Lung microvascular endothelial cell (primary cell): ENCODE results near the gene BNIP5. TPM values are rescaled to one million over a fixed set of nuclear protein-coding genes. Genes with fewer than 3 reads are reported as not detected.

ENCODE experiments used
- DNase-seq, 2 donors: peaks; one replicate each; pipeline versions ENCODE4 v3.0.0 to v3.0.0-alpha.2; 2010; ENCODE audit warnings: low read depth in 2 of 2
- total RNA-seq: library from RNA; depleted of rRNA; stranded (reverse); fragments of >200 nt; gene quantifications from 2 replicates; pipeline ENCODE4 v1.2.1, GENCODE V29; 2014

The BNIP5 gene, protein sequence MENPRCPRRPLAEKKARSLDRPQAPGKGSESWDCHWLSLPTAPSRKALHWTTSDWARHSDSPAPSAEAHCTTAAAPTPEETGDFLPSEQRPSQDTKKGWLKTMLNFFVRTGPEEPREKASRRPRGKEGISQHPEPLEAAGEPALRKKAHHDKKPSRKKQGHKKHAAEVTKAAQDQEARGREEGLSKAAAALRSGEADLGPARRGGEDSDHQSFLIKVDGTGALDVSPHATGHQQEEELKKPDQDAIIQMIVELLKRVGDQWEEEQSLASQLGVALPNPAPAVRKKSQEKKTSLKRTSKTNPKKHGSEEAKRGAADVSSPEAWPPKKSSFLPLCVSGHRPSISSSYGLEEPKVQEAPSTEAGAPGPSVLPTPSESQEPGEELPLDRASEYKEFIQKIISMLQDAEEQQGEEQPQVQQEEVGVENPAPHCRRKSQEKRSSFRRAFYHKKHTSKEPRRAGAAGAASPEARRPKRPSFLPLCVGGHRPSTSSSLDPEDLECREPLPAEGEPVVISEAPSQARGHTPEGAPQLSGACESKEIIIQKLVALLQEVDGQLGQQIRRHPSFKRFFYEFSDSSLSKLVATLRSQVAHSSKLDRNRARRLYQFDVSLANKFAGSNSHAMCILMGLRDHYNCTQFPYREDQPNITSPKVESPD
- not detected in 2 replicates for total RNA-seq

DNA sequence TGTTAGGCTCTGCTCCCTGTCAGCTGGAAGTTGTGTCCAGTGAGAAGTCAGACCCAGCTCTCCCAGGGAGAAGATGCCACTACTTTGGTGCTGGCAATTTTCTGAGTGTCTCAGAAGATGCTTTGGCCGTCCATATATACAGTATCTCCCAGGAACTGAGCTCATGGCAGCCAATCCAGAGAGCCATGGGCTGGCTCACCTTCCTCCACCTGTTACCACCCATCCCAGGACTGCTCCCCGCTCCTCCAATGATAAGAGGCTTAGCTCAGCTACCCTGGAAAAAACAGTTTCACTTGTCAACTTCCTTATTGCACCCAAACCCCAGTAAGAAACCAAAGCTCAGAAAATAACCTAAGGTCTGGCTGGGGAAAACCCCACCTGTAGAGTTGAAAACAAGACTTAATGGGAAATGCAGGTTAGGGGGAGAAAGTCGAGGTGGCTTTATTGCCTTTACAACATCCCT is at the start of gene BNIP5:
Gene BNIP5, minus strand, starts transcription at position 110 of the 463 bp plus-strand sequence. CDS start 6,198 bp downstream, outside the sequence.
- no peak for DNase-seq

DNA sequence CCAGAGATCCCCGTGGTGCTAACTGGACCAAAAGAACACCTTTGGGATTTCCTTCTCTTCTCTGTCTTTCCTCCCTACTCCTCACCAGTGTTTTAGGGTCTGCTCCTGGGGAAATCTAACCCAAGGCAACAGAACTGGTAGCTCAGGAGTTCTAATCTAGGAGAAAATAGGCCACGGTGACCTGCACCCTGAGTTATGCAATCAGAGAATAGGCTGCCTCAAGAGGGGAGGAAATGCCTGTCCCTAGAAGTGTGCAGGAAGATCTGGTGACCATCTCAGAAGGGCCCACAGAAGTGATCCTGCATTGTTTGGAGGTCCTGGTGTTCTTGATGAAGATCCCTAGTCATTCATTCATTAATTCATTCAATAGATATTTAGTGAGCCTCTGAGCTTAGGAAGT is 47.4 kb upstream of the BNIP5 start:
- DNase-seq: no peak

DNA sequence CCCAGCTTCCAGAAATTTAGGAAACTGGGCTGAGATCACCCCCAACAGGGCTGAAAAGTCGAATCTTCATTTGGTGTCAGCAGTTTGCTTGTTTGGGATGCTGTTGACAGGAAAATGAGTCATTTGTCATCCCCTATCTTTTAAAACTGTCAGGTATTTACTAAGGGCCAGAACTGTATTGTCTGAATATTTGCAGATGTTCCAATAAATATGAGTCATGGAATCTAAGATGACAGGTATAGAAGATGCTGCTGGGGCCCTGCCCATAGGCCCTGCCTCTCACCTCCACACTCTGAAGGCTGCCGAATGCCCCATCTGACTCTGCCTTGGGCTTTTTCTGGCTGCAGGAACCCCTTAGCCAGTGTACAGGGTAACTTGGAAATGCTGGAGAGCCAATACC is 46.9 kb upstream of the BNIP5 start:
- no peak for DNase-seq

DNA sequence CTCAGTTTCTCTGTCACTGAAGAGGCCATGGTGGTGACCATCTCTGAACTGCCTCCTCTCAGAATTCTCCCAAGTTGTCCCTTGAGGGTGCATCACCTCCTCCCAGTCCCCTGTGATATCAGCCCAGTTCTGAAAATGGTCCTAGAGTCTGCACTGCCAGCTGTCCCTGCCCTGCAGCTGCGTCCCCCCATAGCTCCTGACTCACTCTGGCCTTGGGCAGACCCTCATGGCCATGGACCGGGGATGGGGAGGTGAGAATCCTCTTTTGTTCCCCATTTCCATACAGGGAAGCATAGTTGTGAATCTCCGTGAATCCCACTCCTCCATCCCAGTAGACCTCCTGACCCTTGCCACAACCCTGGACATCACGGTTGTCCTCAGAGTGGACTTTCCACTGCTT is 46.3 kb upstream of the BNIP5 start:
- DNase-seq: no peak

DNA sequence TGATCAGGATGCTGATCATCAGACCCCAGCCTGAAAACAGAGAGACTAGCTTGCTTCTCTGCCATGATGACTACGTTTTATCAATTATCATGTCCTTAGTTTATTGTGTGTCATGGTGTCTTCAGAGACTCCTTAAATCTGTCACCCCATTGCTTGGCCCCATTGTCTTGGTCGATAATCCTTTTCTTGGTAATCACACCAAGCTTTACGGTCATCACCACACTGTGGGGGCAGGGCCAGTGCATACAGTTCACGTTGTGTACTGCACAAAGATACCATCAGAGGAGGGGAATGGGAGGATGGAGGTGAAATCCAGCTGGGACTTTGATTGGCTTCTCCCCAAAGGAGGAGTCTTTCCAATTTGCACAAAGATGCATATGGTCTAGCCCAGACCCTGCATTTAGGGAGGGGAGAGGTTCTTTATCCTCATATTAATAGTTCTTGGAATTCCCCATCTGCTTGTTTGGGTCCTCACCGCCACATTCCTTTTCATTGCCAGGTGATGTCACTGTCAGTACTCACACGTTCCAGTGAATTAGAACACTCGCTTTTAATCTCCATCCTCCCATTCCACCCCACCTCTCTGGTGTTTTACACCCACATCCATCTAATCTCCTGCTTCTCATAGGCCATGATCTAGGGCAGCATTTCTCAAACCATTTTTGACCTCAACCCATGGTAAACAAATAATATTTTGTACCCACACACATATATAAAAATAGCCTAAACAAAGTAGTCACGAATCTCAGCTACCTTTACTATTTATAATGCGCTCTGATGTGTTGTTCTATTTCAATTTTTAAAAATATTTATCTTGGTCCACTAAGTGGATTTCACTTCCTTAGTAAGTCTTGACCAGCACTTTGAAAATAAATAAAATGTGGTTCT is 45.1 kb upstream of the BNIP5 start:
- no peak for DNase-seq

DNA sequence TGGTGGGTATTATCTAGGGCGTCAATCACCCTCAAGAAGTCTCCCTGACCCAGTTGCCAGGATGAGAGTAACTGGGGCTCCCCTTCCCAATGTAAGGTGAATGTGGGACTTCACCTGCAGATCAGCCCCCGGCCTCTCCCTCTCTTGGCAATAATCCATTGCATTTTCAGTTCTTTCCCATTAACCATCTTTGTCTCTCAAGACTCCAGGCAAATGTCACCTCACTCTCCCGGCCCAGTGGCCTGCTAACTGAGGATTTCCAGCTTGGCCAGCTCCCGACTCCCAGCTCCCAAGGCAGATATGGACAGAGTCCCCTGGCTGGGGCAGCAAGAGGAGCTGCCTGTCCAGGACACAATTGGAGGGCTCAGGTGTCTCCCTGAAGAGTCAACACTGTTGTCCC is 43.5 kb upstream of the BNIP5 start:
- DNase-seq: no peak

DNA sequence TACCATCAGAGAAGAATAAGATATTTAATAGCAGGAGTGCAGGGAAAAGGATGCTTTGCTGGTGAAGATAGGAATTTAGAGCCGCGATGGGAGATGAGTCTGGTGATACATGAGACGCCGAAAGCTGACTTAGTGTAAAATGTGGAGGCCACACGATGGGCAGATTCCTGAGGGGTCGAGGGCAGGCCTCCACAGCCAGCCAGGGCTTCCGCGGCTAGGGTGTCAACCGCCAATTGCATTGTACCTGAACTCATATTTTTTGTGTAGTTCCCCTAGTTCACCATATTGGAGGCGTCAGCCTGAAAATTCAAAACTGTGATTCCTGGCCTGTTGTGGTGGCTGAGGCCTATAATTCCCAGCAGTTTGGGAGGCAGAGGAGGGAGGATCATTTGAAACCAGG is 42.2 kb upstream of the BNIP5 start:
- DNase-seq: no peak

DNA sequence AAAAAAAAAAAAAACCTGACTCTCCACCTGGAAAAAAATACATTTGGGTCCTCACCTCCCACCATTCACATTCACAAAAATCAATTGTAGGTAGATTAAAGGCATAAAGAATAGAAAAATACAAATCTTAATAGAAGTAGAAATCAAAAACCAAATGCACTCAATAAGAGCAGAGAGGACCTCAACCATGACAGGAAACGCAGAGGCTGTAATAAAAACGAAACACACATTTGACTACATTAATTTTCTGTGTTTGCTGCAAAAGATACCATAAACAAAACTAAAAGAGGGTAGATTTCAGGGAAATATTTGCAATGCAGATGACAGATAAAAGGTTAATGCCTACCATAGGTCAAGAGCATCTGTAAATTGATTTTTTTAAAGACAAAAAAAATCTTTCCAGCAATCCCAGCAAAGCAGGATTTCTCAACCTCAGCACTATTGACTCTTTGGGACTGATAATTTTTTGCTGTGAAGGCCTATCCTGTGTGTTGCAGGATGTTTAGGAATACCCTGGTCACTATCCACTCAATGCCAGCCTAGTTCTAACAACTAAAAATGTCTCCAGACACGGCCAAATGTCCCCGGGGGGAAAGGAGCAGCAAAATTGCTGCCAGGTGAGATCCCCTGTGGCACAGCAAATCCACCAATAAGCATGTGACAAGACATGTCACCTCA is 41.7 kb upstream of the BNIP5 start:
- no peak for DNase-seq

DNA sequence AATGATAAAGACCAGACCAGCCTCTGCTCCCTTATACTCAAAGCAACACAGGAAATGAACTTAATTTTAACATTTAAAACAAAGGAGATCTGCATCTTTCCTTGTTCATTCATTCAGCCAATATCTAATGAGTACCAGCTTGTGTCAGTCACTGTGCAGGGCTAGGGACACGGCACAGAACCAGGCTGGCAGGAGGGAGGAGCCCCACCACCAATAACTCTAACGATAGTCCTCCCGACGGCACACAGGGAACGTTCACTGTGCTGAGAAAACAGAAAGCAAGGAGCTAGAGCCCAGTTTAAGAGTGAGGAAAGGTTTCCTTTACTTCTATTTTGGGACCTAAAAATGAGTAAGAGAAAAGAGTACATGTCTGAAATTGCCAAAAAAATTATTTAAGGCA is 40.9 kb upstream of the BNIP5 start:
- no peak for DNase-seq

DNA sequence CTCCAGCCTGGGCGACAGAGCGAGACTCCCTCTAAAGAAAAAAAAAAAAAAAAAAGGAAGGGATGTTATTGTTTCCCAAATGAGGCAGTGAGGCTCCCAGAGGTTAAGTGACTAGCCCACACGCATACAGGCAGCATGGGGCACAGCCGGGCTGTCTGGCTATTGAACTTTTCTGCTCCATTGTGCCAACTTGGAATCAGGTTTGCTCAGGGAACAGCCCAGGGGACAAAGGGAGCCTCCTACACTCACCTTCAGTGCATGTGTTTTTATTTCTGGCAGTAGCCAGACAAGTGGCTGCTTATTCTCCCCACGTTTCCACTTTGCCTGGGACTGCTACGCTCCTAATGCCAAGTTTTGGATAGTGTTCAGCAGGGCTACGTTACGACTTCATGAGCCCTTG is 40.1 kb upstream of the BNIP5 start:
- DNase-seq: no peak

DNA sequence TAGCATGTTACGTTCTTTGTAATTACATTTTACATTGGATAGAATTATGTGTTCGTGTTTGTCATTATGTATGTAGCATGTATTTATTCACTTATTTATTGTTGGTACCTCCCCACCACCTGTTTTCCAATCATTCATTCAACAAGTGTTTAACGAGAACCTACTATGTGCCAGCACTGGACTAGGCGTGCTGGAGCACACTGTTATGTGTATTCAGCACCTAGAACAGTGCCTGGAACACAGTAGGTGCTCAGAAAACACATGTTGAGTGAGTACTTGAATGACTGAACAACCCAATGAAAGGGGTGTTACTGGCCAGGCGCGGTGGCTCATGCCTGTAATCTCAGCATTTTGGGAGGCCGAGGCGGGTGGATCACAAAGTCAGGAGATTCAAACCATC is 39.5 kb upstream of the BNIP5 start:
- DNase-seq: no peak

DNA sequence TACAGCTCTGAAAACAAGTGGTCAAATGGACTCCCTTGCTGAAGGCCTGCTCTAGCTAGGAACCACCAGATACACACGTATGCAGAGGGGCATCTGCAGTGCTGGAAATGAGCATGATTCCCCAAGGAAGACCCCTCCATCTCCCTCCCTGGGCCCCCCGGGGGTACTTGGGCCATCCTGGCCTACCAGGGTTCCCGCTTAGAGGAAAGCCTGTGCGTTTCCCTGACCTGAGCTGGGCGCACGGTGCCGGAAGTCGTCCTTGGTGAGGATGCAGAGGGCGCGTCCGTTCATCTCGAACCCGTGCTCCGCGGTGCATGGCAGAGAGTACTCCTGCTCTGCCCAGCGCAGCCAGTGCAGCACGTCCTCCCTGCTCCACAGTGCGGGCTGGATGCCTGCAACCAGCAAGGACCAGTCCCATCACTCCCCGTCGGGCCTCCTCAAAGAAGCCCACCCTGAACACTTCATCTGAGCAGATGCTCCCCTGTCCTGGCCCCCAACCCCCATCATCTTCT is 39.0 kb upstream of the BNIP5 start:
- no peak for DNase-seq

DNA sequence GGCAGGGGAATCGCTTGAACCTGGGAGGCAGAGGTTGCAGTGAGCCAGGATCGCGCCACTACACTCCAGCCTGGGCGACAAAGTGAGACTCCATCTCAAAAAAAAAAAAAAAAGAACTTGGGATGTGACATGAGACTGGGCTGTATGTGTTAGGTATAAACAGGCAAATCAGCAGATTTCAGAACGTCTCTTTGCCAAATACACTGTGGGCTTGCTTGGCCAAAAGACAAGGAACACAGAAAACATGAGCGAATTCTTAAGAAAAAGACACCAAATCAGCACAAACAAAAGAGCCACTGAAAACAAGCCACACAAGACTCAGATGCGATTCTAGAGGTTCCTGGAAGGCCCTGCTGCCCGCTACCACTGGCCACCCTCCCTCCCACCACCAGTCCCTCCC is 38.3 kb upstream of the BNIP5 start:
- no peak for DNase-seq

DNA sequence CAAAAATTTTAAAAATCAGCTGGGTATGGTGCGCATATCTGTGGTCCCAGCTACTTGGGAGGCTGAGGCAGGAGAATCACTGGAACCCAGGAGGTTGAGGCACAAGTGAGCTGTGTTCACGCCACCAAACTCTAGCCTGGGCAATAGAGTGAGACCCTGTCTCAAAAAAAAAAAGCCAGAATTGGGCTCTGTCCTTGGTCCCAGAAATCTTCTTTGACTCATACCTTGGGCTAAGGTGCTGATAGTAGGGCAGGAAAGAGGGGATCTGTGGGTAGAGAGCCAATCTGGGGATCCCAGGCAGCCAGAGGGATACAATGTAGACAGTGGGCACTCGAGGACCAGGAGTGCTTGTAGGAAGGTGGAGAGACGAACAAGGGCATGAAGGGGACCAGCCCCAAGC is 37.5 kb upstream of the BNIP5 start:
- DNase-seq: no peak

DNA sequence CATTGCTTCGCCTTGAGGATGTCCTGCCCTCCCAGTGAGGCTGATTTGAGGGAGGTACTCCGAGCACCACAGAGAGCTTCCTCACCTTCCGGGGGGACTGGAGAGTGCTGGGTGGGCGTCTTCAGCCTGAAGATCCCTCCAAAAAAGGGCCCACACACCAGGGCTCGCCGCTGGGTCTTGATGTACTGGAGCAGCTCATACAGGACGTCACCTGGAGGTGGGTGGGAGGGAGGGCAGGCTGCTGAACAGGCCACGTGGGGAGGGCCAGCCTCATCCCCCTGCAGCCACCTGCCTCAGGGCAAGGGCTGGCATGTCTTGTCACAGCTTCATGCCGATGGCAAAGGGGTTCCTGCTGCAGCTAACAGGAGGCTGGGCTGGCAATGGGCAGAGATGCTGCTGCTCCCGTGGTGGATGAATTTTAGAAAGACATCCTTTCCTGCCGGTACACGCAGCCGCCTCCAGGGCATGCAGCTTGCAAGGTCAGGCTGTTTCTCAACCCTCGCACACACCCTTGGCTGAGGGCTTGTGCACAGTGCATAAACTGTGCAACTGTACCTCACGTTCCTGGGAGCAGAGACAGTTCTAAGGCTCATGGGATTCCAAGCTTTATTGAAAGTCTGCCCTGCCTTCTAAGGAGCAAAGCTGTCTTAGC is 36.8 kb upstream of the BNIP5 start:
- no peak for DNase-seq

DNA sequence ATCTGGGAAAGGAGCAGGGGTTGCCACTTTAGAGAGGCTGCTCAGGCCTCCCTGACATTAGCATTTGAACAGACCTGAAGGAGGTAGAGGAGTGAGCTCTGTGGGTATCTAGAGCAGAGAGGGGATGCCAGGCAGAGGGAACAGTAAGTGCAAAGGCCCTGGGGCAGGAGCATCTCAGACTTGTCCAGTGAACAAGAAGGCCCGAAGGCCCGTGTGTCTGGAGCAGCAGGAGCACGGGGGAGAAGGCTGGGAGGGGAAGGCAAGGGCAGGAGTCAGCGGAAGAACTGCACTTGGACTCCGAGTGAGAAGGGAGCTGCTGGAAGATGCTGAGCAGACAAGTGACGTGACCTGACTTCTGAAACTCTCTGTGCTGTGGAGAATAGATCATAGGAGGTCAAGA is 35.4 kb upstream of the BNIP5 start:
- DNase-seq: no peak

DNA sequence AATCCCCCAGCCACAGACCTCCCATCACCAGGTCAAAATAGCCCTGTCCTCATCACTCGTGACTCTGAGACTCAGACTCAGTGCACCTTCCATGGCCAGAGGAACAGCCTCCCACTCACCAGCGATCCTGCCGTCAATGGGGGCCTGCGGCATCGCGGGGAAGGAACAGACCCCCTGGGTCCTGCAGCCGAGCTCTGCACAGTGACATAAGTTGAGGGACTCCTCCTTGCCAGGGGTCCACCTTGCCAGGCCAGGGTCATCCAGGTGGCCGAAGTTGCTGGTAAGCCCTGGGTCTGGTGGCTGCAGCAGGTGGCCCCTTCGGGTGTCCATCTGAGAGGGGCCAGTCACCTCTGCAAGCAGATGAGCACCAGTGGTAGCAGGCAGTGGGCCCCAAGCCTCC is 34.5 kb upstream of the BNIP5 start:
- DNase-seq: no peak

DNA sequence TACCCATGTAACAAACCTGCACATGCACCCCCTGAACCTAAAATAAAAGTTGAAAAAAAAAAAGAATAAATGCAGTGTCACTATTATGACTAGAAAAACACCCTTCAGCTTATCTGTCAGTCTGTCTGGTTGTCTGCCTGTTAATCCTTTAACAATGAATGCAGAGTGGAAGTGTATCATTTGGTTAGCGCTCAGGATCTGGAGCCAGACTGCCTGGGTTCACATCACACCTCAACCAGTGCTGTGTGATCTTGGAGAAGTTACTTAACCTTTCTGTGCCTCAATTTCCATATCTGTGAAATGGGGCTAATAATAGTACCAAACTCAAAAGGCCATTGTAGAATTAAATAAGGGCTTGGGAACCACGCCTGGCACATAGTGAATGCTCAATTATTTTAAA is 34.0 kb upstream of the BNIP5 start:
- no peak for DNase-seq

DNA sequence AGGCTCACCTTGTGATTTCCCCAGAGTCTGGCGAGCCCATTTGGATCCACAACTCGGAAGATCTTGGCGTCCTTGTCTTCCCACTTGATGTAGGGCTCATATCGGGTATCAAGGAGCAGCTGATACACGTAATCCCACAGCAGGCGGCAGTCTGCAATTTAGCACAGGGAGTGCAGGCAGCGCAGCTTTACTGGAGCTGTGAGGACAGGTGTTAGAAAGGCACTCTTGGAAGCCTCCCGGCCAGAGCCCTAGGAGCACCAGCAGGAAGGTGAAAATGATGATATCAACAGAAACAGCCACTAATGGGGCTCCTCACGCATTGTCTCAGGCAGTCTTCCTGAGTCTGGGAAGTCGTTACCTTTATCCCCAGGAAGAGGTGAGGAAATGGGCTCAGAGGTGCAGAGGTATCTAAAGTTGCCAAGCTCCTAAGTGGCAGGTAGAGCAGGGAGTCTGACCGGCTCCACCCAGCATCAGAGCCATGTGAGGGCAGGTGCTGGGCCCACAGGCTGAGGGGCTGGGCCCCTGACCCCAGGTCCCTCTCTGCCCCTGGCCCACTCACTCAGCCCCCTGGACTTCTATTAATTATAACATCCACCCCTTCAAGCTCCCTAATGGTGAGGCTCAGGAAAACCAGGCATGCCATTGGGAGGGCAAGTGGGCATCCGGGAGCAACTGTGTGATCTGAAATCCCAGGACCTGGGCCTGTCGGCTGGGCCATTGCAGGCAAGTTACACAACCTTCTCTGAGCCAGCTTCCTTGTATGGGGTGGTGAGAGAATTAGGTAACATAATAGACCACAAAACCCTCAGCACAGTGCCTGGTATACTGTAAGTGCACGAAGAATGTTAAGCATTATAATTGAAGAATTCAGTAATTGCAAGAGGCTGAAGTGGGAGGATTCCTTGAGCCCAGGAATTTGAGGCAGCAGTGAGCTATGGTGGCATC is 32.5 kb upstream of the BNIP5 start:
- DNase-seq: no peak

DNA sequence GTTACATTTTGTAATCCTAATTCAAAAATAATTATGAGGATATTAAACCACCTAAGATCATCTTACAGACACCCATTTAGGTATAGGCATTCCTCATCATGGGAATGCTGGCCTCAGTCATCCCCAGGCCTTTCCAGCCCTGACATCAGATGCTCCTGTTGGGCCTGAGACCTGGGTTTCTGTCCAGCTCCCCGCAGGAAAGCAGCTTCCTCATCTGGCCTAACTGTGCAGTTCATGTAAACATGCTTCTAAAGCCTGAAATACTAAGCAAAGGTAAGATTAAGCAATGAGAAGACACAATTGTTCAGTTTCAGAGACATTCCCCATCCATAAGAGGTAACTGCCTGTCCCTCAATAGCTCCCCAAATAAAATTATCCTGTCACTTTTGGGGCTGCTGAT is 31.7 kb upstream of the BNIP5 start:
- DNase-seq: no peak
